K562 (cell line): ENCODE measurements around the gene SLC26A3. TPM values are rescaled to one million over a fixed set of nuclear protein-coding genes. Genes with fewer than 3 reads are reported as not detected.

ENCODE experiments used
- C11orf30 ChIP-seq: fragments of 450-650 bp; IDR thresholded peaks from 2 replicates; pipeline ENCODE4 v1.6.1; 2016; ENCODE audit warnings: low read depth, mild to moderate bottlenecking
- DIDO1 ChIP-seq: fragments of 450-650 bp; IDR thresholded peaks from 2 replicates; pipeline ENCODE4 v1.6.1; 2016; ENCODE audit warnings: low read depth, missing biosample characterization, missing genetic modification characterization
- ETV6 ChIP-seq, 3 experiments: fragments of 150-350 bp in 1 of 3; sonication (generic) in 1 of 3; formaldehyde crosslinking in 1 of 3; IDR thresholded peaks; 2 replicates each; pipeline versions ENCODE4 v1.6.1 to v1.8.0; 2014 to 2022; ENCODE audit warnings: borderline replicate concordance in 2 of 3, low read depth in 2 of 3, antibody characterized with exemption in 1 of 3, low read length in 1 of 3, mild to moderate bottlenecking in 1 of 3, missing genetic modification reagents in 1 of 3
- ILF3 ChIP-seq: fragments of 450-650 bp; IDR thresholded peaks from 2 replicates; pipeline ENCODE4 v1.6.1; 2018; ENCODE audit warnings: antibody characterized with exemption, mild to moderate bottlenecking, moderate library complexity, borderline replicate concordance
- MED1 ChIP-seq: sonication (generic); formaldehyde crosslinking; IDR thresholded peaks from 2 replicates; pipeline ENCODE4 v1.8.1; 2023; ENCODE audit warnings: missing genetic modification reagents, borderline replicate concordance
- MXI1 ChIP-seq: IDR thresholded peaks from 2 replicates; pipeline ENCODE4 v1.6.1; 2011; ENCODE audit warnings: low read depth, mild to moderate bottlenecking, improper control_type of control experiment, low read length
- NFE2 ChIP-seq: IDR thresholded peaks from 2 replicates; pipeline ENCODE4 v1.6.1; 2014; ENCODE audit warnings: antibody characterized with exemption, low read depth
- NFIX ChIP-seq: fragments of 250-450 bp; sonication (Bioruptor Pico); IDR thresholded peaks from 2 replicates; pipeline ENCODE4 v1.4.0; 2020; ENCODE audit warnings: low read depth, mild to moderate bottlenecking, moderate library complexity
- RBM25 ChIP-seq: fragments of 200-400 bp; formaldehyde crosslinking; IDR thresholded peaks from 2 replicates; pipeline ENCODE4 v1.6.1; 2018; ENCODE audit warnings: low read length, low read depth, moderate library complexity; ENCODE audit not compliant: severe bottlenecking
- RFX7 ChIP-seq: fragments of 250-450 bp; sonication (Bioruptor Pico); IDR thresholded peaks from 2 replicates; pipeline ENCODE4 v1.5.1; 2021; ENCODE audit warnings: mild to moderate bottlenecking
- SMC3 ChIP-seq: conservative IDR thresholded peaks from 2 replicates; pipeline ENCODE4 v1.6.1; 2011; ENCODE audit warnings: low read depth, low read length, improper control_type of control experiment; ENCODE audit not compliant: insufficient read depth
- ZBTB8A ChIP-seq: fragments of 450-650 bp; IDR thresholded peaks from 2 replicates; pipeline ENCODE4 v1.6.1; 2018; ENCODE audit warnings: mild to moderate bottlenecking, moderate library complexity; ENCODE audit not compliant: partially characterized antibody
- ZNF253 ChIP-seq: fragments of 250-450 bp; sonication (Bioruptor Pico); conservative IDR thresholded peaks from 2 replicates; pipeline ENCODE4 v1.6.1; 2021; ENCODE audit warnings: mild to moderate bottlenecking
- ZNF354B ChIP-seq: fragments of 250-450 bp; sonication (Bioruptor Pico); IDR thresholded peaks from 2 replicates; pipeline ENCODE4 v1.4.0; 2020
- ZNF764 ChIP-seq: fragments of 250-450 bp; sonication (Bioruptor Pico); IDR thresholded peaks from 2 replicates; pipeline ENCODE4 v1.4.0; 2020; ENCODE audit warnings: low read depth, mild to moderate bottlenecking, moderate library complexity
- polyA plus RNA-seq, 8 experiments: library from polyadenylated mRNA; depleted of rRNA in 4 of 8; stranded (reverse) in 5 of 8; unstranded in 3 of 8; fragments of >200 nt; fragmentation: Nextera tagmentation in 2 of 8; fragmentation: Illumina TruSeq in 1 of 8; extraction: Ambion mirVana in 2 of 8; extraction: Trizol in 1 of 8; gene quantifications; 2 replicates each; pipeline versions ENCODE4 v1.2.1 to v1.2.3, GENCODE V29; 2011 to 2014; ENCODE audit warnings: inconsistent platforms in 1 of 8, missing spikeins in 1 of 8
- total RNA-seq, 7 experiments: library from RNA; depleted of rRNA in 6 of 7; stranded (reverse); fragments of >200 nt in 6 of 7; fragmentation: Illumina TruSeq in 2 of 7; extraction: Trizol in 2 of 7; gene quantifications; 2 replicates each; pipeline versions ENCODE4 v1.2.1 to v1.2.3, GENCODE V29; 2011 to 2021; ENCODE audit warnings: low replicate concordance in 1 of 7
- TF ChIP-seq, protein P1 (sequence below): sonication (generic); formaldehyde crosslinking; IDR thresholded peaks from 2 replicates; pipeline ENCODE4 v1.8.1; 2023; ENCODE audit warnings: mild to moderate bottlenecking, missing genetic modification reagents, moderate library complexity
- TF ChIP-seq, protein P2 (sequence below): IDR thresholded peaks from 3 replicates; pipeline ENCODE4 v1.6.1; 2011; ENCODE audit warnings: borderline replicate concordance, mild to moderate bottlenecking, moderate library complexity; ENCODE audit not compliant: insufficient read length; ENCODE audit errors: extremely low read depth
- TF ChIP-seq, protein P3 (sequence below): sonication (generic); formaldehyde crosslinking; IDR thresholded peaks from 2 replicates; pipeline ENCODE4 v1.8.0; 2023; ENCODE audit warnings: mild to moderate bottlenecking, missing genetic modification reagents

The SLC26A3 gene
- total and polyA plus RNA-seq, 9 of the 15 experiments (the other 6 are each of a cell fraction or from before 2014, with no cell fraction given): 0.86 TPM; not detected in 8

DNA sequence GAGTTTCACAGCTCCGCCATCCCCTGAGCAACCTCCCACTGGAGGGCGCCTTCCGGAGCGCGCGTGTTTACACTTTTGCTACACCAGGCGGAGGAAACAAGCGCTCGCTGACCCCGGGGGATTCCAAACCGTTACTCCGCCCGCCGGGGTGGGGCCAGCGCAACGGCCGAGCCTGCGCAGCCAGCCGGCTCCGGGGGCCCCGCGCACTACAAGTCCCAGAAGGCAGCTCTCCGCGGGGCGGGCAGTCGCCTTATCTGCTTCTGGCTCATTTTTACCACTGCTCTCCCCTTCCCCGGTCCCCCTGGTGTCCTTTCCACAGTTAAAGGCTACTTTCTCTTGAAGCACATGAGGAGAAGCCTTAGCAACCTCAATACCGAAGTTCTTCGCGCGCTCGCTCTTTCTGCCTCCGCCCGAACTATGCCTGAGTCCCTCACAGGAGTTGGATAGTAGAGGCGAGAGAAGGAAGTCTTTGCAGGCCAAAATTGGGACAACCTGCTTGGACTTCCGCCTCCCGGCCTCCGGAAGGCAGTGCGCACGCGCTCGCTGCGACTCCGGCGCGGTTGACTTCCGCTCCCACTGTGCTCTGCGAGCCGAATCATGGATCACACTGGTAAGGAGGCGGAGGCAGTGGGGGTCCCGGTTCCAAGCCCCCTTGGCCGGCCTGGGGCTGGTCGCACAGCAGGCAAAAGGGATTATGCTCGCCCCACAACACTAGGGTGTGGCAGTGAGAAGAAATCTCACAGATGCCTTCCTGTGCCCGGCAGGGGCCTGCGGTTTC lies 59.3 kb downstream of the SLC26A3 start, which contains the start of gene CBLL1 (continued):
- TF ChIP-seq, protein P1, sequence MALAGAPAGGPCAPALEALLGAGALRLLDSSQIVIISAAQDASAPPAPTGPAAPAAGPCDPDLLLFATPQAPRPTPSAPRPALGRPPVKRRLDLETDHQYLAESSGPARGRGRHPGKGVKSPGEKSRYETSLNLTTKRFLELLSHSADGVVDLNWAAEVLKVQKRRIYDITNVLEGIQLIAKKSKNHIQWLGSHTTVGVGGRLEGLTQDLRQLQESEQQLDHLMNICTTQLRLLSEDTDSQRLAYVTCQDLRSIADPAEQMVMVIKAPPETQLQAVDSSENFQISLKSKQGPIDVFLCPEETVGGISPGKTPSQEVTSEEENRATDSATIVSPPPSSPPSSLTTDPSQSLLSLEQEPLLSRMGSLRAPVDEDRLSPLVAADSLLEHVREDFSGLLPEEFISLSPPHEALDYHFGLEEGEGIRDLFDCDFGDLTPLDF (CRISPR knock-in tag): peak; percentile 94
- TF ChIP-seq MED1 (CRISPR knock-in tag): no peak
- TF ChIP-seq, protein P2, sequence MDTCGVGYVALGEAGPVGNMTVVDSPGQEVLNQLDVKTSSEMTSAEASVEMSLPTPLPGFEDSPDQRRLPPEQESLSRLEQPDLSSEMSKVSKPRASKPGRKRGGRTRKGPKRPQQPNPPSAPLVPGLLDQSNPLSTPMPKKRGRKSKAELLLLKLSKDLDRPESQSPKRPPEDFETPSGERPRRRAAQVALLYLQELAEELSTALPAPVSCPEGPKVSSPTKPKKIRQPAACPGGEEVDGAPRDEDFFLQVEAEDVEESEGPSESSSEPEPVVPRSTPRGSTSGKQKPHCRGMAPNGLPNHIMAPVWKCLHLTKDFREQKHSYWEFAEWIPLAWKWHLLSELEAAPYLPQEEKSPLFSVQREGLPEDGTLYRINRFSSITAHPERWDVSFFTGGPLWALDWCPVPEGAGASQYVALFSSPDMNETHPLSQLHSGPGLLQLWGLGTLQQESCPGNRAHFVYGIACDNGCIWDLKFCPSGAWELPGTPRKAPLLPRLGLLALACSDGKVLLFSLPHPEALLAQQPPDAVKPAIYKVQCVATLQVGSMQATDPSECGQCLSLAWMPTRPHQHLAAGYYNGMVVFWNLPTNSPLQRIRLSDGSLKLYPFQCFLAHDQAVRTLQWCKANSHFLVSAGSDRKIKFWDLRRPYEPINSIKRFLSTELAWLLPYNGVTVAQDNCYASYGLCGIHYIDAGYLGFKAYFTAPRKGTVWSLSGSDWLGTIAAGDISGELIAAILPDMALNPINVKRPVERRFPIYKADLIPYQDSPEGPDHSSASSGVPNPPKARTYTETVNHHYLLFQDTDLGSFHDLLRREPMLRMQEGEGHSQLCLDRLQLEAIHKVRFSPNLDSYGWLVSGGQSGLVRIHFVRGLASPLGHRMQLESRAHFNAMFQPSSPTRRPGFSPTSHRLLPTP: no peak
- no peak for TF ChIP-seq NFIX (CRISPR knock-in tag)
- TF ChIP-seq RFX7 (CRISPR knock-in tag): no peak
- TF ChIP-seq SMC3: peak; percentile 91
- TF ChIP-seq ETV6 (IDR thresholded peaks at IDR 0.05; ENCODE audit: borderline replicate concordance in 1 of 2, low read depth in 2 of 2, low read length in 1 of 2): no peak
- no peak for TF ChIP-seq ETV6 (CRISPR knock-in tag; IDR thresholded peaks at IDR 0.05; ENCODE audit: borderline replicate concordance)
- TF ChIP-seq ZNF764: no peak
- TF ChIP-seq MXI1: peak; percentile 51
- no peak for TF ChIP-seq ZNF253 (CRISPR knock-in tag)
- TF ChIP-seq ZBTB8A: no peak
- no peak for TF ChIP-seq ZNF354B (CRISPR knock-in tag)
- no peak for TF ChIP-seq RBM25
- TF ChIP-seq DIDO1 (tag): peak; percentile 70; the same call in 1 of the 2 replicates
- TF ChIP-seq C11orf30: peak; percentile 98
- TF ChIP-seq, protein P3, sequence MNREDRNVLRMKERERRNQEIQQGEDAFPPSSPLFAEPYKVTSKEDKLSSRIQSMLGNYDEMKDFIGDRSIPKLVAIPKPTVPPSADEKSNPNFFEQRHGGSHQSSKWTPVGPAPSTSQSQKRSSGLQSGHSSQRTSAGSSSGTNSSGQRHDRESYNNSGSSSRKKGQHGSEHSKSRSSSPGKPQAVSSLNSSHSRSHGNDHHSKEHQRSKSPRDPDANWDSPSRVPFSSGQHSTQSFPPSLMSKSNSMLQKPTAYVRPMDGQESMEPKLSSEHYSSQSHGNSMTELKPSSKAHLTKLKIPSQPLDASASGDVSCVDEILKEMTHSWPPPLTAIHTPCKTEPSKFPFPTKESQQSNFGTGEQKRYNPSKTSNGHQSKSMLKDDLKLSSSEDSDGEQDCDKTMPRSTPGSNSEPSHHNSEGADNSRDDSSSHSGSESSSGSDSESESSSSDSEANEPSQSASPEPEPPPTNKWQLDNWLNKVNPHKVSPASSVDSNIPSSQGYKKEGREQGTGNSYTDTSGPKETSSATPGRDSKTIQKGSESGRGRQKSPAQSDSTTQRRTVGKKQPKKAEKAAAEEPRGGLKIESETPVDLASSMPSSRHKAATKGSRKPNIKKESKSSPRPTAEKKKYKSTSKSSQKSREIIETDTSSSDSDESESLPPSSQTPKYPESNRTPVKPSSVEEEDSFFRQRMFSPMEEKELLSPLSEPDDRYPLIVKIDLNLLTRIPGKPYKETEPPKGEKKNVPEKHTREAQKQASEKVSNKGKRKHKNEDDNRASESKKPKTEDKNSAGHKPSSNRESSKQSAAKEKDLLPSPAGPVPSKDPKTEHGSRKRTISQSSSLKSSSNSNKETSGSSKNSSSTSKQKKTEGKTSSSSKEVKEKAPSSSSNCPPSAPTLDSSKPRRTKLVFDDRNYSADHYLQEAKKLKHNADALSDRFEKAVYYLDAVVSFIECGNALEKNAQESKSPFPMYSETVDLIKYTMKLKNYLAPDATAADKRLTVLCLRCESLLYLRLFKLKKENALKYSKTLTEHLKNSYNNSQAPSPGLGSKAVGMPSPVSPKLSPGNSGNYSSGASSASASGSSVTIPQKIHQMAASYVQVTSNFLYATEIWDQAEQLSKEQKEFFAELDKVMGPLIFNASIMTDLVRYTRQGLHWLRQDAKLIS (CRISPR knock-in tag): peak; percentile 91
- TF ChIP-seq ILF3: peak; percentile 94
- peak; percentile 23; the same call in 1 of the 2 replicates for TF ChIP-seq NFE2
